ENCODE measurements around the gene PDGFA.

- TF ChIP-seq EZH2 (IDR thresholded peaks at IDR 0.05) = no peak
- no peak for TF ChIP-seq POLR2AphosphoS5 (IDR thresholded peaks at IDR 0.05; ENCODE audit: borderline replicate concordance, low read depth, low read length)
- no peak for TF ChIP-seq FOXP2 (optimal IDR thresholded peaks at IDR 0.05; ENCODE audit: control extremely low read depth, extremely low read length, insufficient read depth)
These were observed 37.9 kb upstream of the PDGFA start for GRCh38 chr7:557558-557881.

All from SK-N-MC (cell line).